Panc1 (cell line): ENCODE measurements around the gene C5orf63.

Source experiments
- CTCF ChIP-seq: fragments of 450-650 bp; IDR thresholded peaks from 2 replicates; pipeline ENCODE4 v1.5.1; 2017; ENCODE audit warnings: mild to moderate bottlenecking
- SIN3A ChIP-seq: IDR thresholded peaks from 2 replicates; pipeline ENCODE4 v1.6.1; 2012; ENCODE audit warnings: low read depth, mild to moderate bottlenecking, low read length, moderate library complexity, borderline replicate concordance; ENCODE audit not compliant: insufficient read depth
- TCF7L2 ChIP-seq: IDR thresholded peaks from 2 replicates; pipeline ENCODE4 v1.6.1; 2011; ENCODE audit warnings: mild to moderate bottlenecking, low read depth, low read length, inconsistent platforms

GRCh38 chr5:127014573-127014972 lies 58.7 kb downstream of the C5orf63 start:
- no peak for TF ChIP-seq CTCF
- TF ChIP-seq SIN3A = no peak
- no peak for TF ChIP-seq TCF7L2
